B cell (primary cell): ENCODE measurements around the gene KDM4E. TPM values are rescaled to one million over a fixed set of nuclear protein-coding genes. Genes with fewer than 3 reads are reported as not detected.

Experiments
- ATAC-seq: fragments of 200-7000 bp; cut with Tn5 transposase; one replicate; pipeline ENCODE4 v1.10.0; 2021; ENCODE audit warnings: low read depth, mild to moderate bottlenecking, moderate number of reproducible peaks, moderate library complexity
- CTCF ChIA-PET: fragments of 350-600 bp; sonication (Branson Sonifier 250); formaldehyde crosslinking; loops from one replicate; lab custom pipeline; 2021; ENCODE audit warnings: antibody characterized with exemption, inconsistent platforms; lab: Charles Lee
- POLR2A ChIA-PET: fragments of 350-600 bp; sonication (Branson Sonifier 250); formaldehyde crosslinking; loops from one replicate; lab custom pipeline; 2021; ENCODE audit warnings: antibody characterized with exemption; lab: Charles Lee
- DNase-seq: peaks from one replicate; pipeline ENCODE4 v3.0.0; 2013
- H2AFZ ChIP-seq: 2 replicates; pipeline ENCODE4 v1.6.1; 2012; ENCODE audit warnings: mild to moderate bottlenecking, low read depth, low read length; ENCODE audit not compliant: insufficient read depth, poor library complexity, severe bottlenecking
- H3K27ac ChIP-seq, 2 donors: 1 replicate in 1 of 2; 2 replicates in 1 of 2; pipeline ENCODE4 v1.5.1; 2012 to 2013; ENCODE audit warnings: low read length in 2 of 2, mild to moderate bottlenecking in 2 of 2, moderate library complexity in 1 of 2
- H3K27me3 ChIP-seq, 4 experiments: fragments of 200-600 bp in 1 of 4; sonication (generic) in 1 of 4; replicated peaks in 1 of 4; 1 replicate in 2 of 4; 2 replicates in 2 of 4; pipeline versions ENCODE4 v1.6.1 to v1.7.0; 2013 to 2016; ENCODE audit warnings: low read length in 3 of 4, mild to moderate bottlenecking in 2 of 4, mixed read lengths in 1 of 4, moderate library complexity in 1 of 4; ENCODE audit not compliant: insufficient read depth in 4 of 4, control insufficient read depth in 3 of 4; ENCODE audit errors: control extremely low read depth in 1 of 4
- H3K36me3 ChIP-seq, 2 experiments: replicated peaks in 1 of 2; 1 replicate in 1 of 2; 2 replicates in 1 of 2; pipeline versions ENCODE4 v1.6.1 to v1.7.1; 2013; ENCODE audit warnings: low read length in 1 of 2; ENCODE audit not compliant: insufficient read depth in 2 of 2, control insufficient read depth in 1 of 2; ENCODE audit errors: control extremely low read depth in 1 of 2, extremely low read depth in 1 of 2
- H3K4me1 ChIP-seq, 2 donors: fragments of 200-600 bp in 1 of 2; sonication (generic) in 1 of 2; 1 replicate in 1 of 2; 2 replicates in 1 of 2; pipeline versions ENCODE4 v1.5.1 to v1.6.1; 2013 to 2017; ENCODE audit warnings: low read length in 2 of 2; ENCODE audit not compliant: control insufficient read depth in 2 of 2, insufficient read depth in 2 of 2
- H3K4me2 ChIP-seq: replicated peaks from 2 replicates; pipeline ENCODE3; 2012; ENCODE audit warnings: mild to moderate bottlenecking, low read depth, low read length; ENCODE audit not compliant: poor library complexity, severe bottlenecking
- H3K4me3 ChIP-seq, 5 experiments: fragments of 200-600 bp in 1 of 5; sonication (generic) in 1 of 5; 1 replicate in 3 of 5; 2 replicates in 2 of 5; pipeline versions ENCODE4 v1.5.1 to v1.7.0; 2011 to 2016; ENCODE audit warnings: low read length in 4 of 5, mild to moderate bottlenecking in 4 of 5, low read depth in 2 of 5, control low read depth in 1 of 5, moderate library complexity in 1 of 5; ENCODE audit not compliant: insufficient read depth in 1 of 5; ENCODE audit errors: control extremely low read depth in 1 of 5, extremely low read depth in 1 of 5
- H3K79me2 ChIP-seq: fragments of 200-600 bp; sonication (generic); one replicate; pipeline ENCODE4 v1.6.0; 2016; ENCODE audit warnings: low read length; ENCODE audit not compliant: control insufficient read depth, insufficient read depth
- H3K9ac ChIP-seq: fragments of 200-600 bp; sonication (generic); 2 replicates; pipeline ENCODE4 v1.6.1; 2017; ENCODE audit warnings: mild to moderate bottlenecking, low read length, moderate library complexity
- H3K9me3 ChIP-seq, 3 donors: one replicate each; pipeline versions ENCODE4 v1.6.1 to v1.7.1; 2013; ENCODE audit warnings: low read length in 2 of 3; ENCODE audit not compliant: control insufficient read depth in 2 of 3, insufficient read depth in 1 of 3; ENCODE audit errors: control extremely low read depth in 1 of 3
- H4K20me1 ChIP-seq: 2 replicates; pipeline ENCODE4 v1.6.0; 2012; ENCODE audit warnings: mild to moderate bottlenecking, low read length; ENCODE audit not compliant: insufficient read depth, control insufficient read depth, poor library complexity, severe bottlenecking
- H3K27ac Mint-ChIP-seq: one replicate; pipeline ENCODE4 v1.8.0; 2021; ENCODE audit warnings: mixed read lengths
- H3K27me3 Mint-ChIP-seq: one replicate; pipeline ENCODE4 v1.8.0; 2021; ENCODE audit warnings: mixed read lengths
- H3K4me1 Mint-ChIP-seq: one replicate; pipeline ENCODE4 v1.8.0; 2021; ENCODE audit warnings: mixed read lengths
- H3K4me3 Mint-ChIP-seq: one replicate; pipeline ENCODE4 v1.8.0; 2021; ENCODE audit warnings: mixed read lengths
- H3K9me3 Mint-ChIP-seq: one replicate; pipeline ENCODE4 v1.8.0; 2022; ENCODE audit warnings: mixed read lengths; ENCODE audit not compliant: insufficient read depth
- EZH2 ChIP-seq: IDR thresholded peaks from 2 replicates; pipeline ENCODE4 v1.6.1; 2012; ENCODE audit warnings: borderline replicate concordance, low read depth, mild to moderate bottlenecking, moderate library complexity, low read length; ENCODE audit not compliant: insufficient read depth, poor library complexity, severe bottlenecking
- WGBS: methylation state at CpG from one replicate; pipeline ENCODE4 v1.1.5; 2013; ENCODE audit warnings: missing lambda C conversion rate; ENCODE audit not compliant: insufficient coverage; 5-methylcytosine and 5-hydroxymethylcytosine counted together
- intact Hi-C: fragments of 100-400 bp; cut with micrococcal nuclease; formaldehyde crosslinking; loops from one replicate; pipeline ENCODE4 v1.10.0; 2022
- polyA plus RNA-seq: library from polyadenylated mRNA; depleted of rRNA; stranded (reverse); fragments of >200 nt; gene quantifications from 2 replicates; pipeline ENCODE4 v1.2.3, GENCODE V29; 2012
- total RNA-seq, 2 donors: library from RNA; stranded (reverse); fragments of 120-200 nt in 1 of 2; gene quantifications; 1 replicate in 1 of 2; 2 replicates in 1 of 2; pipeline versions ENCODE4 v1.2.3 to v1.2.4, GENCODE V29; 2013 to 2022
- TF ChIP-seq, protein P1 (sequence below): fragments of 200-600 bp; IDR thresholded peaks from one replicate; pipeline ENCODE4 v1.8.0; 2022; ENCODE audit warnings: antibody characterized with exemption, mild to moderate bottlenecking

Gene KDM4E
- total and polyA plus RNA-seq, 2 donors (not counting 1 experiment from before 2014, with no cell fraction given), result not detected

DNA sequence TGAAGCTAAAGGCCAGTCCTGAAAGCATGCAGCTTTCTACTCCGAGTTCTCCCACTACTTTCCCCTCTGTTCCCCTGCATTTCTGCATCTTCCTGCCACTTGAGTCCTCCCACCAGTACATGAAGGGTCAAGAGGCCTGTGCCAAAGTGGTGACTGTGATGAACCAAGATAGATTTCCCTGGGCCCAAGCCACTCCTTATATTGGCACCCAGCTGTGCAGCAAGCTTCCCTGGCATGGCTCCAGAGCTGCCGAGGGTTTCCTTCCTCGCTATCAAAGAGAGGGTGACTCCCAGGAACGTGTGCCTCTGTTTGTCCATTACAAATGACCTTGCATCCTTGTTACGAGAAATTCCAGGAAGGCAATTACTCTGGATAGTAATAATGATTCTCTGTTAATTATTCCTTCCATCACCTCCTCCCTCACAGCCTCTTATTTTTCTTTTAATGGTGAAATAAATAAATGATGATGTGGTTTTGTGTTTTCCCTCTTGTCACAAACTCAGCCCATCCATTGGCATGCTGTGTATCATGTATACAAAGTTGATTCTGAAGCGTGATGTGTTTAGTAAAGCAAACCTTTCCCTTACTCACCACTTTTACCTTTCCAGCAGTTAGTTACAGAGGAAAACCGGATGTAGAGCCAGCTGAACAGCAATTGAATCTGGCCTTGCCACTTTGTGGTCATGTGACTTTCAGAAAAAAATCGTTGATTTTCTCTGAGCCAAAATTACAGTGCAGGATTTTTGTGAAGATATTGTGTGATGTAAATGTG is 49.9 kb downstream of the KDM4E start:
- Histone ChIP-seq H3K9ac (no peak overlapping the region), H4K20me1 (peaks cover 7% of the 10 kb centered on the region), H3K36me3 (peaks cover 4 to 5% of the 10 kb centered on the region in 2 experiments), H3K9me3 (no peaks in the 10 kb centered on the region), H3K4me1 (peaks cover 9 to 10% of the 10 kb centered on the region in 2 donors), H2AFZ (no peak overlapping the region), H3K4me3 (no peak overlapping the region), H3K79me2 (peaks cover 22% of the 10 kb centered on the region), H3K4me2 (no peak overlapping the region), H3K27me3 (no peaks in the 10 kb centered on the region), H3K27ac (no peak overlapping the region)
- no peaks in the 10 kb centered on the region for H3K27me3 Mint-ChIP-seq
- DNase-seq (no peak), ATAC-seq (no peak)
- H3K4me3 Mint-ChIP-seq, result no peak overlapping the region
- TF ChIP-seq EZH2, result no peak
- TF ChIP-seq, protein P1, sequence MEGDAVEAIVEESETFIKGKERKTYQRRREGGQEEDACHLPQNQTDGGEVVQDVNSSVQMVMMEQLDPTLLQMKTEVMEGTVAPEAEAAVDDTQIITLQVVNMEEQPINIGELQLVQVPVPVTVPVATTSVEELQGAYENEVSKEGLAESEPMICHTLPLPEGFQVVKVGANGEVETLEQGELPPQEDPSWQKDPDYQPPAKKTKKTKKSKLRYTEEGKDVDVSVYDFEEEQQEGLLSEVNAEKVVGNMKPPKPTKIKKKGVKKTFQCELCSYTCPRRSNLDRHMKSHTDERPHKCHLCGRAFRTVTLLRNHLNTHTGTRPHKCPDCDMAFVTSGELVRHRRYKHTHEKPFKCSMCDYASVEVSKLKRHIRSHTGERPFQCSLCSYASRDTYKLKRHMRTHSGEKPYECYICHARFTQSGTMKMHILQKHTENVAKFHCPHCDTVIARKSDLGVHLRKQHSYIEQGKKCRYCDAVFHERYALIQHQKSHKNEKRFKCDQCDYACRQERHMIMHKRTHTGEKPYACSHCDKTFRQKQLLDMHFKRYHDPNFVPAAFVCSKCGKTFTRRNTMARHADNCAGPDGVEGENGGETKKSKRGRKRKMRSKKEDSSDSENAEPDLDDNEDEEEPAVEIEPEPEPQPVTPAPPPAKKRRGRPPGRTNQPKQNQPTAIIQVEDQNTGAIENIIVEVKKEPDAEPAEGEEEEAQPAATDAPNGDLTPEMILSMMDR, result no peak
- H3K4me1 Mint-ChIP-seq, result peaks cover 17% of the 10 kb centered on the region
- intact Hi-C loops, result no loop called here
- no peak overlapping the region for H3K27ac Mint-ChIP-seq
- POLR2A ChIA-PET, result no interaction called here
- CTCF ChIA-PET, result interaction anchor here (1.9 to 9.3 kb wide), 2 partner anchors 8 to 64 kb away, joined by 7 to 135 read pairs; partner anchors contain the start of gene SRSF8
- H3K9me3 Mint-ChIP-seq, result no peaks in the 10 kb centered on the region
- 63% methylated on average over 5 of the region's 8 CpGs for WGBS

DNA sequence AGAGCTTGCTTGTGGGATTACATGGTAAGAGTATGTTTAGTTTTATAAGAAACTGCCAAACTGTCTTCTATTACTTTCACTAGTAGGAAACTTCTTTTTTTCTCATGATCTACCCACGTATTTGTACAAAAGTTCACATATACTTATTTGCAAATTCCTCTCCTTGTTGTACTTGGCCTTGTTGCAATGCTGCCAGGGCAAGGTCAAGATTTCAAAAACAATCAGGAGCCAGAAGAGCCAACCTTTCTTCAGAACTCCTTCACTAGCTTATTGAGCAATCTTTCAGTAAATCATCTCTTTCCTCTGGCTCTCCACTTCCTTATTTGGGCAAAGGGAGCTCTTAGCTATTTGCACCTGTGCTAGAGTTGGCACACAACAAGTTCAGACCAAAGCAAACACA is 51.4 kb downstream of the KDM4E start:
- ChIA-PET POLR2A (no interaction called here), CTCF (interaction anchor here (1.0 to 1.9 kb wide), 5 partner anchors 8 to 61 kb away, joined by 3 to 7 read pairs (median 3); partner anchors contain the start of gene SRSF8)
- no peak for TF ChIP-seq EZH2
- TF ChIP-seq, protein P1, result no peak
- Mint-ChIP-seq H3K27me3 (no peaks in the 10 kb centered on the region), H3K4me1 (peaks cover 9% of the 10 kb centered on the region), H3K4me3 (no peak overlapping the region), H3K27ac (no peak overlapping the region), H3K9me3 (no peaks in the 10 kb centered on the region)
- H3K4me2 ChIP-seq, result no peak overlapping the region
- H3K36me3 ChIP-seq, result peaks cover 0 to 4% of the 10 kb centered on the region in 2 experiments
- no peaks in the 10 kb centered on the region for H3K9me3 ChIP-seq
- H3K79me2 ChIP-seq, result peaks cover 11% of the 10 kb centered on the region
- intact Hi-C loops, result no loop called here
- no peaks in the 10 kb centered on the region for H4K20me1 ChIP-seq
- WGBS, result 8% methylated on average over 1 of the region's 1 CpG
- no peak overlapping the region for H3K9ac ChIP-seq
- ATAC-seq (no peak), DNase-seq (no peak)
- H2AFZ ChIP-seq, result no peak overlapping the region
- peaks cover 3 to 4% of the 10 kb centered on the region in 2 donors for H3K4me1 ChIP-seq
- no peaks in the 10 kb centered on the region for H3K27me3 ChIP-seq
- H3K27ac ChIP-seq, result no peak overlapping the region
- no peak overlapping the region for H3K4me3 ChIP-seq
